RWPE2 (cell line): ENCODE data around the gene SEC24B.

Experiments
- ATAC-seq: fragments of 200-7000 bp; cut with Tn5 transposase; 3 replicates; pipeline ENCODE4 v1.9.1; 2021; ENCODE audit warnings: low read depth
- DNase-seq: peaks from one replicate; pipeline ENCODE4 v3.0.0-alpha.2; 2020; ENCODE audit warnings: low spot score
- H3K27ac ChIP-seq: fragments of 450-650 bp; 2 replicates; pipeline ENCODE4 v1.5.1; 2017; ENCODE audit warnings: mild to moderate bottlenecking; ENCODE audit not compliant: poor library complexity, severe bottlenecking
- H3K27me3 ChIP-seq: fragments of 250-450 bp; sonication (Bioruptor Pico); 2 replicates; pipeline ENCODE4 v1.5.1; 2021; ENCODE audit warnings: mild to moderate bottlenecking, moderate library complexity; ENCODE audit not compliant: insufficient read depth, poor library complexity, severe bottlenecking
- H3K36me3 ChIP-seq: fragments of 250-450 bp; sonication (Bioruptor Pico); 2 replicates; pipeline ENCODE4 v1.5.1; 2020; ENCODE audit warnings: low read depth, mild to moderate bottlenecking, moderate library complexity
- H3K4me1 ChIP-seq: fragments of 250-450 bp; sonication (Bioruptor Pico); 2 replicates; pipeline ENCODE4 v1.5.1; 2021; ENCODE audit warnings: mild to moderate bottlenecking, moderate library complexity; ENCODE audit not compliant: insufficient read depth, poor library complexity, severe bottlenecking
- H3K4me3 ChIP-seq: fragments of 250-450 bp; sonication (Bioruptor Pico); 2 replicates; pipeline ENCODE4 v1.5.1; 2021; ENCODE audit warnings: mild to moderate bottlenecking, moderate library complexity; ENCODE audit not compliant: severe bottlenecking
- H3K9me3 ChIP-seq: fragments of 250-450 bp; sonication (Bioruptor Pico); 2 replicates; pipeline ENCODE4 v1.5.1; 2021; ENCODE audit warnings: mild to moderate bottlenecking, moderate library complexity; ENCODE audit not compliant: severe bottlenecking
- TF ChIP-seq, protein P1 (sequence below): fragments of 450-650 bp; IDR thresholded peaks from one replicate; pipeline ENCODE4 v1.5.1; 2017; ENCODE audit warnings: mild to moderate bottlenecking, moderate library complexity; ENCODE audit not compliant: poor library complexity, severe bottlenecking

Gene SEC24B

DNA sequence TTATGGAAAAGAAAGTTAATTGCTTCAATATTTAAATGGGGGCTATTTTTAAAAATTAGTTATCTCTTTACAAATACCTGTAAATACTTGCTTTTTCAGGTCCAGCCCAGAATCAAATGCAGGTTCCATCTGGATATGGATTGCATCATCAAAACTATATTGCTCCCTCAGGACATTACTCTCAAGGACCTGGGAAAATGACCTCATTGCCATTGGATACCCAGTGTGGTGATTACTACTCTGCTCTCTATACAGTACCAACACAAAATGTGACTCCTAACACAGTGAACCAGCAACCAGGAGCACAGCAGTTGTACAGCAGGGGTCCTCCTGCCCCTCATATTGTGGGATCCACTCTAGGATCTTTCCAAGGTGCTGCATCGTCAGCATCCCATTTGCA lies 29.2 kb downstream of the SEC24B start:
- Histone ChIP-seq H3K27ac (no peak overlapping the region), H3K4me1 (no peaks in the 10 kb centered on the region), H3K27me3 (no peaks in the 10 kb centered on the region), H3K36me3 (peaks cover 57% of the 10 kb centered on the region), H3K4me3 (no peak overlapping the region), H3K9me3 (no peaks in the 10 kb centered on the region)
- TF ChIP-seq, protein P1, sequence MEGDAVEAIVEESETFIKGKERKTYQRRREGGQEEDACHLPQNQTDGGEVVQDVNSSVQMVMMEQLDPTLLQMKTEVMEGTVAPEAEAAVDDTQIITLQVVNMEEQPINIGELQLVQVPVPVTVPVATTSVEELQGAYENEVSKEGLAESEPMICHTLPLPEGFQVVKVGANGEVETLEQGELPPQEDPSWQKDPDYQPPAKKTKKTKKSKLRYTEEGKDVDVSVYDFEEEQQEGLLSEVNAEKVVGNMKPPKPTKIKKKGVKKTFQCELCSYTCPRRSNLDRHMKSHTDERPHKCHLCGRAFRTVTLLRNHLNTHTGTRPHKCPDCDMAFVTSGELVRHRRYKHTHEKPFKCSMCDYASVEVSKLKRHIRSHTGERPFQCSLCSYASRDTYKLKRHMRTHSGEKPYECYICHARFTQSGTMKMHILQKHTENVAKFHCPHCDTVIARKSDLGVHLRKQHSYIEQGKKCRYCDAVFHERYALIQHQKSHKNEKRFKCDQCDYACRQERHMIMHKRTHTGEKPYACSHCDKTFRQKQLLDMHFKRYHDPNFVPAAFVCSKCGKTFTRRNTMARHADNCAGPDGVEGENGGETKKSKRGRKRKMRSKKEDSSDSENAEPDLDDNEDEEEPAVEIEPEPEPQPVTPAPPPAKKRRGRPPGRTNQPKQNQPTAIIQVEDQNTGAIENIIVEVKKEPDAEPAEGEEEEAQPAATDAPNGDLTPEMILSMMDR, result no peak
- DNase-seq, result no peak
- ATAC-seq, result no peak

DNA sequence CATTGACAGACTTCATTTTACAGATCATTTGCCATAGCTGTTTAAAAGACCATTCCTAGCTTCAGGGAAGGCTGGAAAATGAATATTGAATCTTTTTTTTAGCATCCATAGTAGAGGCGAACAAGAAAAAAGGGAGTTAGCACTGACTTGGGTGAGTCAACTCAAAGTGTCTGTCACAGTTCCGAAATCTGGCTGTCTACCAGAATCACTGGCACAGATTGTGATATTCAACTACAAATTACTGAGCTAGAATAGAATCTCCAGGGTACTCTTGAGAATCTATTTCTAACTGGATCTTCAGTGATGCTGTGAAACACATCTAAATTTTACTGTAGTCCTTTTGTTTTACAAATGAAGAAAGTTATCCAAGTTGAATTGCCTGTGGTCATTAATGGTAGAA lies 31.5 kb downstream of the SEC24B start:
- H3K27me3 ChIP-seq, result no peaks in the 10 kb centered on the region
- TF ChIP-seq, protein P1, result no peak
- H3K27ac ChIP-seq, result no peak overlapping the region
- DNase-seq (no peak), ATAC-seq (no peak)
- H3K4me1 ChIP-seq, result no peaks in the 10 kb centered on the region
- H3K9me3 ChIP-seq, result no peaks in the 10 kb centered on the region
- H3K4me3 ChIP-seq, result no peak overlapping the region
- H3K36me3 ChIP-seq, result peaks cover 71% of the 10 kb centered on the region

DNA sequence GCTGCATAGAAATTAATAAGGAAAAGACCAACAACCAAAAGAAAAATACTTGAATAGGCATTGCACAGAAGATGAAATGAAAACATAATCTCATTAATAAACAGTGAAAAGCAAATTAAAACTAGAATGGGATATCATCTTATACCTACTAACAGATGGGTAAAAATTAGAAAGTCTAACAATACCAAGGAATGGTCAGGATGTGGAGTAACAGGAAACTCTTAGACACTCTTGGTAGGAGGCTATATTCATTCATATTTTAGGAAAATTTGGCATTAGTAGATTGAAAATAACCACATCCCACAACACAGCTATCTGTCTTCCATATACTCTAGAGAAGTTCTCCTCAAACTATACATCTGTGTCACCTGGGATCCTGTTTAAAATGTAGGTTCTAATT lies 36.3 kb downstream of the SEC24B start:
- Histone ChIP-seq H3K4me3 (no peak overlapping the region), H3K36me3 (peaks cover 61% of the 10 kb centered on the region), H3K27me3 (no peaks in the 10 kb centered on the region), H3K4me1 (peaks cover 17% of the 10 kb centered on the region), H3K9me3 (no peaks in the 10 kb centered on the region), H3K27ac (no peak overlapping the region)
- no peak for ATAC-seq
- DNase-seq, result no peak
- TF ChIP-seq, protein P1, result no peak

DNA sequence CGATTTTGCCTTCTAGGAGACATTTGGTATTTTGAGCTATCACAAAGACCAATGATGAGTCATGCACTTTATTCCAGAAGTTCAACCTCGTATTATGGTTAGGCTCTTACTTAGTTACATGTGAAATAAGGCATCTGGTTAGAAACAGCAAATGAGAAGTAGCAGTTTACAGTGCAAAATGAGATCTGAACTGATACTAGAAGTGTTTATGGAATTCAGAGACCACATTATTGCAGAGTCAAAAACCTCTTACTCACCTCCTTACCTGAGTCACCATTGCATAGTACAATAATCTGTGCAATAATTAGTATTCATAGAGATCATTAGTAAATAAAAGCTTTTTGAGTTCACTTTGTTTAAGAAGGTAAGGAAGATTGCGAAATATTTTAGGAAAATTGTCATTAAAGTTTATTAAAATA lies 38.7 kb downstream of the SEC24B start:
- Histone ChIP-seq H3K4me1 (peaks cover 21% of the 10 kb centered on the region), H3K9me3 (no peaks in the 10 kb centered on the region), H3K4me3 (no peak overlapping the region), H3K36me3 (peaks cover 63% of the 10 kb centered on the region), H3K27ac (peak overlapping the region; percentile 26), H3K27me3 (no peaks in the 10 kb centered on the region)
- TF ChIP-seq, protein P1, result no peak
- DNase-seq (no peak), ATAC-seq (peak; percentile 93)

DNA sequence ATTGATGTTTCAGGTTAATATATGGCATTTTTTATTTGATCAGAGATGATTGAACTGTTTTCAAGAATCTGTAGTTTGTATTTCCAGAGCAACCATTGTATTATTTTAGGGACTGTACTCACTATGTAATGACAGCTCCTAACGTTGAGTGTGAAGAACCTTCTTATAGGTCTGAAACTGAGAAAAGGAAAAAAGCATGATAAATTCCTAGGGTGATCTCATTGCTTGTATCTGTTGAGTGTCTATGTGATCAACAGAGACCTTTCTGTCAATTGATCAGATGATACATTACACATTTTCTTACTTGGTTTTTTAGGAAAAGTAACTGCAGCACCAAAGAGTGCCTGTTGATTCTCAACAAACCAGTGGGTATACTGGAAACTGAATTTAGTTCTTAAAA lies 40.2 kb downstream of the SEC24B start:
- H3K36me3 ChIP-seq, result peaks cover 57% of the 10 kb centered on the region
- H3K27me3 ChIP-seq, result no peaks in the 10 kb centered on the region
- DNase-seq (no peak), ATAC-seq (no peak)
- peaks cover 21% of the 10 kb centered on the region for H3K4me1 ChIP-seq
- no peak overlapping the region for H3K27ac ChIP-seq
- H3K9me3 ChIP-seq, result no peaks in the 10 kb centered on the region
- no peak overlapping the region for H3K4me3 ChIP-seq
- TF ChIP-seq, protein P1, result no peak
